HEK293T (cell line): ENCODE measurements around the gene ENDOU.

Source experiments
- BHLHE40 ChIP-seq: fragments of 450-650 bp; IDR thresholded peaks from 2 replicates; pipeline ENCODE4 v1.6.1; 2016; ENCODE audit warnings: mild to moderate bottlenecking, moderate library complexity, borderline replicate concordance
- CTBP1 ChIP-seq: fragments of 450-650 bp; IDR thresholded peaks from 2 replicates; pipeline ENCODE4 v1.6.1; 2016; ENCODE audit warnings: borderline replicate concordance
- ELF4 ChIP-seq: fragments of 450-650 bp; IDR thresholded peaks from 2 replicates; pipeline ENCODE4 v1.6.1; 2017; ENCODE audit warnings: antibody characterized with exemption
- FOXA1 ChIP-seq: fragments of 450-650 bp; IDR thresholded peaks from 2 replicates; pipeline ENCODE4 v1.6.1; 2016; ENCODE audit warnings: mild to moderate bottlenecking
- FOXK2 ChIP-seq: fragments of 450-650 bp; IDR thresholded peaks from 2 replicates; pipeline ENCODE4 v1.6.1; 2016; ENCODE audit warnings: mild to moderate bottlenecking
- FOXM1 ChIP-seq: fragments of 450-650 bp; IDR thresholded peaks from 2 replicates; pipeline ENCODE4 v1.6.1; 2017; ENCODE audit warnings: mild to moderate bottlenecking, borderline replicate concordance
- HDGF ChIP-seq: fragments of 450-650 bp; IDR thresholded peaks from 2 replicates; pipeline ENCODE4 v1.6.1; 2017; ENCODE audit warnings: antibody characterized with exemption, borderline replicate concordance
- LEF1 ChIP-seq: fragments of 450-650 bp; IDR thresholded peaks from 2 replicates; pipeline ENCODE4 v1.6.1; 2017; ENCODE audit warnings: mild to moderate bottlenecking, borderline replicate concordance
- PKNOX1 ChIP-seq: fragments of 450-650 bp; IDR thresholded peaks from 2 replicates; pipeline ENCODE4 v1.6.1; 2016
- SP1 ChIP-seq: fragments of 450-650 bp; IDR thresholded peaks from 2 replicates; pipeline ENCODE4 v1.6.1; 2017
- SUZ12 ChIP-seq: fragments of 450-650 bp; IDR thresholded peaks from 2 replicates; pipeline ENCODE4 v1.6.1; 2016; ENCODE audit warnings: mild to moderate bottlenecking

GRCh38 chr12:47718531-47718930, 6.8 kb downstream of the ENDOU start:
- no peak for TF ChIP-seq SUZ12
- no peak for TF ChIP-seq FOXA1
- no peak for TF ChIP-seq FOXM1
- no peak for TF ChIP-seq FOXK2
- TF ChIP-seq LEF1, result no peak
- no peak for TF ChIP-seq HDGF
- TF ChIP-seq BHLHE40, result no peak
- TF ChIP-seq SP1, result no peak
- no peak for TF ChIP-seq CTBP1
- TF ChIP-seq PKNOX1, result no peak
- TF ChIP-seq ELF4, result no peak
